ENCODE results near the gene LMX1A. TPM values are rescaled to one million over a fixed set of nuclear protein-coding genes. Genes with fewer than 3 reads are reported as not detected.

Gene LMX1A
- total RNA-seq, 1 experiment from 2014 or later = not detected

GRCh38 chr1:165153182-165153581, 203.3 kb downstream of the LMX1A start:
- in situ Hi-C loops (cut with HindIII; ENCODE audit: low pct_unique_long_range_greater_than_20kb, low sequenced_read_pairs) = no loop called here

DNA sequence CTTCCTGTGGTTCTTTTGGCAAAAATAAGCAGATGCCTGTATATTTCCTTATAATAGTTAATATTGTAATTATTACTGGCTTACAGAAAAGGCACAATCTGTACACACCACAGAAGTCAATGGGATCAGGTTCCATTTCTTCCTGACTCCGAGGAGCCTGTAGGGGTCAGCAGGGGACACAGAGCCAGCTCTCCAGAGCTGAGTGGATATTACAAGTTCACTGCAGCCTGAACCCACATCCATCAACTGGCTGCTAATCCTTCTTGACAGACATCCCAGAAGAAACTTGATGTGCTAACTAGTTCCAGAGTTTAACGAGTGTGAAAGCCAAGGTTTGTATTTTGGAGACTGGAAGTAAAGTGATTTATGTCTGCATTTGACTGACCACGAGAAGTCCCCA, 203.8 kb downstream of the LMX1A start:
- in situ Hi-C loops (cut with HindIII; ENCODE audit: low pct_unique_long_range_greater_than_20kb, low sequenced_read_pairs) = no loop called here
- DNase-seq (ENCODE audit: low read depth) = no peak

More at GRCh38 chr1:165153182-165153581, 203.3 kb downstream of the LMX1A start:
- DNase-seq (ENCODE audit: low read depth) = no peak

DNA sequence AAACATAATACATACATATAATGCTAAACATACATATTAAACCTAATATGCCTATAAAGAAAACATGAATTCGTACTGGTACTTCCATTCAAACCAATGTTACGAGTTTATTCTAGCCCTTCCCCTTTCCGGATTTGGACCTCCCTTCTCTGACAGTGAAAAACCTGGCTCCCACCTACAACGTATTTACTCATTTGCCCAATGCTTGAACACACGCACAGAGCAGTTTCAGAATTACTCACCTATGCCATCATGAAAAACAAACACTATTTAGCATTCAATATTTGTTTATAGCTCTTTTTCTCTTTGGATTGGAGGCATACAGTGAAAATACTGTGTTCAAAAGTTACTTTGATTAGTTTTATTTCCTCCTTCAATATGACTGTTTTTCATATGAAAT, 204.4 kb downstream of the LMX1A start:
- in situ Hi-C loops (cut with HindIII; ENCODE audit: low pct_unique_long_range_greater_than_20kb, low sequenced_read_pairs) = no loop called here

More for the DNA sequence above, 204.4 kb downstream of the LMX1A start:
- DNase-seq (ENCODE audit: low read depth) = no peak

Other genes starting within 250 kb of the LMX1A start
- not detected in 2 replicates for gene RXRG, start 88.4 kb upstream of the LMX1A start, total RNA-seq (2014; rRNA removed; shearing (Covaris generic); ENCODE audit: low replicate concordance)
- not detected in 2 replicates for gene LRRC52, start 187.3 kb upstream of the LMX1A start, total RNA-seq (2014; rRNA removed; shearing (Covaris generic); ENCODE audit: low replicate concordance)

Data from Caki2 (cell line).